HG02571 (cell line): ENCODE results near the gene ACP1.
"Not testable (repeated sequence)": the region's sequence is repeated elsewhere in the genome, so short reads cannot be mapped to it uniquely, and the experiment has no call there.

ENCODE experiments used
- ATAC-seq: cut with Tn5 transposase; IDR thresholded peaks from one replicate; pipeline ENCODE4 v1.9.1; 2021; ENCODE audit warnings: mild to moderate bottlenecking, moderate library complexity; ENCODE audit not compliant: unreplicated experiment

ACP1 gene

DNA sequence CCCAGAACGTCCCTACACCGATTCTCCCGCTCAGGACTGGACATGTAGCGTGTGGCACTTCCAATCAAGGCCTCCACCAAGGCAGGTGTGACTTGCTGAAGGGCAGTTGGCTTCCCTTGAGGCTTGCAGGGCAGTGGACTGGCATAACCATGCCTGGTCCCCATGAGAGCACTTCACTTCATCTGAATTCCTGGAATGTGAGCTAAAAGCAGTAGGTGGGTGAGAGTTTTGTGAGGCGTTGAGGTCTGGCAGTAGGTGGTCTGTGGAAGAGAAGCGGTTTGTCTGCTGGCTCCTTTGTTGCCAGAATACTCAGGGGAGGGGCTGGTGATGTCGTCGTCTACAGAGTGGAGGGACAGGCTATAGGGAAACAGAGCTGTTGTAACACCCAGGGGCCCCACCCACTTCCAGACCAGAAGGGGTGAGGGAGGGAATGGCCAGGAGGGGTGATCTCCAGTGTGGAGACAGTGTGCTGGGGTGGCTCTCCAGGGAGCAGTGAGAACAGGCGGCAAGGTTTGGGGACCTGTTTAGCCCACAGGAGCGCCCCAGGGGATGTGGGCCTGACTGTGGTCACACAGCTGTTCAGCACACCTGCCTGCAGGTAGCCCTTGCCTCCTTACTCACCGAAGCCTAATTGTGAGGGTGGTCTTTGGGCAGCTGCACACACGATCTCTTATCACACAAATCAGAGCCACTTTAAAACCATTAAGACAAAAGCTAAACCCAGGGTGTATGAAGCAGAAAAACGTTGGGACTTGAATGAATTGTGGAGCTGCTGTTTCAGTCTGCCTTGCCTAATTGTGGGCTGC is 44.6 kb downstream of the ACP1 start:
- no peak for ATAC-seq

DNA sequence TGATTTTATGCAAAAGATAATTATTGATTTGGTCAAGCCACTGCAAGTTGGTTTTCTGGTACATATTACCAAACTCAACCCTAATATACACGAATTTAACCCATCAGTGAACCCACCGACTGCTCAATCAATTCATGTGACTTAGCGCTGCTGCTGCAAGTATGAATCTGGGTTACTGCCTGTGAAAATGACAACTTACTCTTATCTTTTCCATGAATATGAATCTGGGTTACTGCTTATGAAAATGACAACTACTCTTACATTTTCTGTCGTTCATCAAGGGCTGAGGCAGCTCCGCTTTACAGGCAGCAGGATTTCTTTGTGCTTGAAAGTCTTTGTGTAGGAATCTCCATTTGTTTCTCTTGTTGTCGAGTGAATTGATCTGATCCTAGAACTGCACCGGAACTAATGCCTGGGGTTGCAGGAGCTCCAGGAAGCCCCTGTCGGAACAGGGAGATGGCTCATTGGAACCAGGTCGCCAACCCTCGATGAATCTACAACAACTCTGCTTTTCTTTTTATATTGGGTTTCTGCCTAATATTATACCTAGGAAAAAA is 45.3 kb downstream of the ACP1 start:
- no peak for ATAC-seq

GRCh38 chr2:310994-311393 is 46.2 kb downstream of the ACP1 start:
- ATAC-seq, result no peak

- ATAC-seq, result no peak
These were observed 49.2 kb downstream of the ACP1 start for GRCh38 chr2:313991-314390.

GRCh38 chr2:314561-315336 is 50.0 kb downstream of the ACP1 start:
- ATAC-seq, result no peak

DNA sequence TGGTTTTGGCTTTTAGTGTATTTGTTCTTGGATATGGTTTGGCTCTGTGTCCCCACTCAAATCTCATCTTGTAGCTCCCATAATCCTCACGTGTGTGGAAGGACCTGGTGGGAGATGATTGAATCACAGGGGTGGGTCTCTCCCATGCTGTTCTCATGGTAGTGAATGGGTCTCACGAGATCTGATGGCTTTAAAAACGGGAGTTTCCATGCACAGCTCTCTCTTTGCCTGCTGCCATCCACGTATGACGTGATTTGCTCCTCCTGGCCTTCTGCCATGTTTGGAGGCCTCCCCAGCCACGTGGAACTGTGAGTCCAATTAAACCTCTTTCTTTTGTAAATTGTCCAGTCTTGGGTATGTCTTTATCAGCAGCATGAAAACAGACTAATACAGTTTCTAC is 51.2 kb downstream of the ACP1 start:
- ATAC-seq, result not testable (repeated sequence)

DNA sequence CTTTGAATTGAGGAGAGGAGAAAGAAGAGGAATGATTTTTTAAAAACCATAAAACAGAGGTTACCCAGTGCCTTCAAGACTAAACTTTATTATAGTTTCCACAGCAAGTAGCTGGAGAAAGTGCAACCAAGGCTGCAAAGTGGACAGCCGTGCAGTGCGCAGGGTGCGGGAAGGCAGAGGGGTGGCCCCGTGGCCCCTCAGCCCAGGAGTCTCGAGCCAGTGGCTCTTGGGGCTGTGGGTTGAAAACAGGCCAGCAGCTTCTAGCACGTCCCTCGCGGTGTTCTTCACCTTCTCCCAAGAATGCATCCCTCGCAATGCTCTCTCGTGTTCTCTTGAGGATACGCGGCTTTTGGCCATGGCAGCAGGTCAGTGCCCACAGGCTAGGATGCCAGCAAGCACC is 51.6 kb downstream of the ACP1 start:
- no peak for ATAC-seq

DNA sequence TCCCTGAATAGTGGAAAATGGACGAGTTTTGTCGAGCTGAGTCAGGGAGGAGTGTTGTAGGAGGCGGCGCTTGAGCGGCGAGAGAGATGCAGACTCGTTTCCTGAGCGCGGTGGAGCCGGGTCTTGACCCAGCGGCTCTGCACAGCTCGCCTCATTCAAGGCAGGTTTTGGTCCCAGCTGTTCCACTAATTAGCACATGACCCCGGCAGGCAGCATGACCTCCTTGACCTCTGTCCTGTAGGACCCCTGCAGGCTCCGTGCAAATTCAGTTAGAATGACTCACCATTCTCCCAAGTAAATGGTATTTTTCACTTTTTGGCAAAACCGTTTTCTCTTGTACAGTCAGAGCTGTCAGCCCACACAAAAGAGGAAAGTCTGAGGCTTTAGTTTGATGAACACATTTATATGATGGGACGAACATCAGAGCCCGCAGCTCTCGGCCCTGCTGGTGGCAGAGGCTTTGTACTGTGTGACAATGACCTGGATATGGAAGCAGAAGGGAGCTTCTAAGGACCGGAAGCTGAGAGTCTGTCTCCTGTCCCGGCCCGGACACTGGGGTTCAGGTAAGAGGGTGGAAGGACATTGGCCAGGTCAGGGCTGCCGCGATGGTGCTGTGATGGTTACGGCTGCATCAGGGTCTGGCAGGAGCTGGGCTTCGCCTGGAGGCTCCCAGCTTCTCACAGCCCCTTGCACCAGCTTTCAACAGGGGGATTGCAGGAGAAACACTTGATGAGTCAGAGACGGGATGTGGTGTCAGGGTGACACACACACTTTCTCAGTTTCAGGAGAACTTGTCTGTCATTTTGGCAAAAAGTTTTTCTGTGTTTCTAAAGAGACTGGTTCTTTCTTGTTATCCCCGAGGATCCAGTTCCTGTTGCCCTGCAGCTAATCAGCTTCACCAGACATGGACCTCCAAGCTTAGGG is 53.0 kb downstream of the ACP1 start:
- ATAC-seq, result no peak

- ATAC-seq, result no peak
These were observed 54.4 kb downstream of the ACP1 start for GRCh38 chr2:319059-319600.

DNA sequence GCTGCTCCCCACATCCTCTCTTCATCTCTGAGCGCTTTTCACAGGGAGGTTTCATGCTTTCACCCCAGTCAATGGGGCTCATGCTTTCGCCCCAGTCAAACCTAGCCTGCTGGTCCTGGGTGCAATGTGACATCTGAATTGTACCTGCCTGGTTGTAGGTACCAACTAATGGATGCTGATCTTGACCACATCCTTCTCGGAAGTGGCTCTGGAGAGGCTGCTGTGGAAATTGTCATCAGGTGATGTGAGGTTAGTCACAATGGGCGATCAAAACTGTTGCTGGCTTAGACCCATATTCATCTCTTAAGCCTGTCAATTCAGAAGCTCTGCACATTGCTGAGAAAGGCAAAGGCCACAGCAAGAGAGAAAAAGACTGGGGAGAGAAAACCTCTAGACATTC is 55.8 kb downstream of the ACP1 start:
- ATAC-seq, result no peak

DNA sequence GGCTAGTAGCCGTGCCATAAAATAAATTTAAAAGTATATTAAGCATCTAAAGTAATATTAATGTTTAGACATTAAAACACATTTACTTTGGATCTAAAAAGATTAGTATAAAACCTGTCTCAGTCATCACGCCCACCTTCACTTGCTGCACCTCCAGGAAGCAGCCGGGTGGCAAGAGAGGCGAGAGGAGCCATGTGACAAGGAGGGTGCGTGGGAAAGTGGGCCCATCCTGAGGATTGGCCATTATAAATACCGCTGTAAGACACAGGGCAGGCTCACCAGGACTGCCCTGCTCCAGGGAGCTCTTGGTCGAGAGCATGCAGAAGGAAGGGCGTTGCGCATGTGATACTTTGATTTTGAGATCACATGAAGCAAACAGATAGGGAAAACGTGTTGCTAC is 57.6 kb downstream of the ACP1 start:
- no peak for ATAC-seq

- no peak for ATAC-seq
These were observed 58.3 kb downstream of the ACP1 start for GRCh38 chr2:323035-323434.
